Stimulated activated CD8-positive, alpha-beta memory T cell treated with anti-CD3 and anti-CD28 coated beads, Interleukin-7, amount 100 ng/mL, for 48 hours (primary cell): ENCODE measurements around the gene KCNJ13.
"Not testable (repeated sequence)": the region's sequence is repeated elsewhere in the genome, so short reads cannot be mapped to it uniquely, and the experiment has no call there.

Experiments
- DNase-seq, 2 donors: peaks; one replicate each; pipeline ENCODE4 v3.0.0-alpha.2; 2020; ENCODE audit warnings: low read depth in 1 of 2; ENCODE audit errors: extremely low read depth in 1 of 2

The KCNJ13 gene

GRCh38 chr2:232770207-232770606 is 6.2 kb downstream of the KCNJ13 start:
- no peak for DNase-seq

GRCh38 chr2:232767866-232768265 is 8.5 kb downstream of the KCNJ13 start:
- no peak for DNase-seq

- DNase-seq, result no peak
Observed at GRCh38 chr2:232761301-232761907, 15.0 kb downstream of the KCNJ13 start.

- no peak for DNase-seq
Observed at GRCh38 chr2:232757905-232758304, 18.5 kb downstream of the KCNJ13 start.

- no peak for DNase-seq
Observed at GRCh38 chr2:232750135-232750671, 26.2 kb downstream of the KCNJ13 start.

GRCh38 chr2:232749331-232749730 is 27.0 kb downstream of the KCNJ13 start:
- DNase-seq, result no peak

GRCh38 chr2:232748038-232748437 is 28.3 kb downstream of the KCNJ13 start:
- no peak for DNase-seq

- DNase-seq, result no peak
Observed at GRCh38 chr2:232744963-232745362, 31.4 kb downstream of the KCNJ13 start.

GRCh38 chr2:232741972-232742371 is 34.4 kb downstream of the KCNJ13 start:
- DNase-seq, result no peak

- no peak for DNase-seq
Observed at GRCh38 chr2:232741294-232741693, 35.1 kb downstream of the KCNJ13 start.

- DNase-seq, result no peak
Observed at GRCh38 chr2:232731470-232731869, 44.9 kb downstream of the KCNJ13 start.

- DNase-seq, result no peak
Observed at GRCh38 chr2:232728785-232729184, 47.6 kb downstream of the KCNJ13 start.

- DNase-seq, result no peak
Observed at GRCh38 chr2:232723027-232723426, 53.3 kb downstream of the KCNJ13 start.

- no peak for DNase-seq
Observed at GRCh38 chr2:232721882-232722281, 54.5 kb downstream of the KCNJ13 start.

GRCh38 chr2:232721261-232721660 is 55.1 kb downstream of the KCNJ13 start:
- DNase-seq, result no peak

- not testable (repeated sequence) for DNase-seq
Observed at GRCh38 chr2:232720056-232720455, 56.3 kb downstream of the KCNJ13 start.
